ENCODE results near the gene SLFN12L.
"Not testable (repeated sequence)": the region's sequence is repeated elsewhere in the genome, so short reads cannot be mapped to it uniquely, and the experiment has no call there.

The SLFN12L gene

GRCh38 chr17:35566968-35567367 lies 29.5 kb upstream of the SLFN12L start:
- Histone ChIP-seq H3K4me2 (ENCODE audit: low read length) (no peak overlapping the region), H3K4me3 (ENCODE audit: low read depth, low read length) (no peak overlapping the region), H3K27me3 (ENCODE audit: control insufficient read depth, insufficient read depth, low read length) (no peaks in the 10 kb centered on the region), H3K9ac (no peak overlapping the region), H3K27ac (no peak overlapping the region), H3K9me3 (ENCODE audit: control insufficient read depth, low read length) (no peaks in the 10 kb centered on the region), H3K4me1 (peaks cover 11% of the 10 kb centered on the region), H2AFZ (peak overlapping the region; percentile 84), H3K36me3 (ENCODE audit: control insufficient read depth, insufficient read depth, low read length) (no peaks in the 10 kb centered on the region), H3K79me2 (peaks cover 16% of the 10 kb centered on the region)
- TF ChIP-seq, protein P1, sequence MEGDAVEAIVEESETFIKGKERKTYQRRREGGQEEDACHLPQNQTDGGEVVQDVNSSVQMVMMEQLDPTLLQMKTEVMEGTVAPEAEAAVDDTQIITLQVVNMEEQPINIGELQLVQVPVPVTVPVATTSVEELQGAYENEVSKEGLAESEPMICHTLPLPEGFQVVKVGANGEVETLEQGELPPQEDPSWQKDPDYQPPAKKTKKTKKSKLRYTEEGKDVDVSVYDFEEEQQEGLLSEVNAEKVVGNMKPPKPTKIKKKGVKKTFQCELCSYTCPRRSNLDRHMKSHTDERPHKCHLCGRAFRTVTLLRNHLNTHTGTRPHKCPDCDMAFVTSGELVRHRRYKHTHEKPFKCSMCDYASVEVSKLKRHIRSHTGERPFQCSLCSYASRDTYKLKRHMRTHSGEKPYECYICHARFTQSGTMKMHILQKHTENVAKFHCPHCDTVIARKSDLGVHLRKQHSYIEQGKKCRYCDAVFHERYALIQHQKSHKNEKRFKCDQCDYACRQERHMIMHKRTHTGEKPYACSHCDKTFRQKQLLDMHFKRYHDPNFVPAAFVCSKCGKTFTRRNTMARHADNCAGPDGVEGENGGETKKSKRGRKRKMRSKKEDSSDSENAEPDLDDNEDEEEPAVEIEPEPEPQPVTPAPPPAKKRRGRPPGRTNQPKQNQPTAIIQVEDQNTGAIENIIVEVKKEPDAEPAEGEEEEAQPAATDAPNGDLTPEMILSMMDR (IDR thresholded peaks at IDR 0.05), result no peak

GRCh38 chr17:35563181-35563580 lies 25.7 kb upstream of the SLFN12L start:
- H3K9ac ChIP-seq; H3K4me1 ChIP-seq; H3K27me3 ChIP-seq (ENCODE audit: control insufficient read depth, insufficient read depth, low read length); H3K9me3 ChIP-seq (ENCODE audit: control insufficient read depth, low read length); H2AFZ ChIP-seq; H3K27ac ChIP-seq; H3K79me2 ChIP-seq; H3K4me3 ChIP-seq (ENCODE audit: low read depth, low read length); H3K4me2 ChIP-seq (ENCODE audit: low read length); H3K36me3 ChIP-seq (ENCODE audit: control insufficient read depth, insufficient read depth, low read length): not testable (repeated sequence)

GRCh38 chr17:35560703-35561102 lies 23.2 kb upstream of the SLFN12L start, which contains the start of gene SLFN14:
TSS of gene SLFN14 (minus strand) at chr17:35560819. CDS start at chr17:35558062, 2,757 bp downstream.
- TF ChIP-seq, protein P1 (IDR thresholded peaks at IDR 0.05), result no peak
- no peak within 1 kb of the TSS for H3K27ac ChIP-seq
- no peak within 1 kb of the TSS for H3K4me2 ChIP-seq (ENCODE audit: low read length)
- no peaks in the 10 kb centered on the region for H3K36me3 ChIP-seq (ENCODE audit: control insufficient read depth, insufficient read depth, low read length)
- H3K4me1 ChIP-seq, result no peaks in the 10 kb centered on the region
- no peaks in the 10 kb centered on the region for H3K9me3 ChIP-seq (ENCODE audit: control insufficient read depth, low read length)
- no peaks in the 10 kb centered on the region for H3K79me2 ChIP-seq
- H3K27me3 ChIP-seq (ENCODE audit: control insufficient read depth, insufficient read depth, low read length), result no peaks in the 10 kb centered on the region
- H2AFZ ChIP-seq, result no peak within 1 kb of the TSS
- no peak within 1 kb of the TSS for H3K9ac ChIP-seq
- no peak within 1 kb of the TSS for H3K4me3 ChIP-seq (ENCODE audit: low read depth, low read length)

GRCh38 chr17:35559495-35560210 lies 22.2 kb upstream of the SLFN12L start:
- Histone ChIP-seq H3K4me3 (ENCODE audit: low read depth, low read length) (no peak overlapping the region), H3K4me2 (ENCODE audit: low read length) (no peak overlapping the region), H3K9ac (no peak overlapping the region), H3K4me1 (no peaks in the 10 kb centered on the region), H2AFZ (no peak overlapping the region), H3K36me3 (ENCODE audit: control insufficient read depth, insufficient read depth, low read length) (no peaks in the 10 kb centered on the region), H3K27ac (no peak overlapping the region), H3K9me3 (ENCODE audit: control insufficient read depth, low read length) (no peaks in the 10 kb centered on the region), H3K27me3 (ENCODE audit: control insufficient read depth, insufficient read depth, low read length) (no peaks in the 10 kb centered on the region), H3K79me2 (no peaks in the 10 kb centered on the region)
- TF ChIP-seq, protein P1 (IDR thresholded peaks at IDR 0.05), result no peak

DNA sequence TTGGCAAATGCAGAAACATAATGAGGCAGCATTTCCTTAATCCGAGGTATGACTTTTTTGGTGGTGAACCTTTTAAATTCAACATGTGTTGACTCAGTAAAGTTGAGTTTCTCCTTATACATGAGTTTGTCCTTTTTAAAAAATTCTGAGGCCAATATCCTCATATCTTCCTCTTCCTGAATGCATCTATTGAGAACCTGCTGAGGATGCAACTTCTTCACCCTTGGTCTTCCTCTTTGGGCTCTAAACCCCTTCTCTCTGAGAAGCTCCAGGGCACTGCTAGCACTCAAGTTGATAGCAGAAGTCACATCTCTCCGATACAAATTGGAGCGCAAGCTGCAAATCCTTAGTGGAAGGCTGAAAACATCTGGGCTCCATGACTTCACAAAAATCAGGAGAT lies 19.9 kb upstream of the SLFN12L start:
- H3K9ac ChIP-seq, result no peak overlapping the region
- no peaks in the 10 kb centered on the region for H3K79me2 ChIP-seq
- H3K4me1 ChIP-seq, result no peaks in the 10 kb centered on the region
- no peaks in the 10 kb centered on the region for H3K27me3 ChIP-seq (ENCODE audit: control insufficient read depth, insufficient read depth, low read length)
- no peak overlapping the region for H3K4me3 ChIP-seq (ENCODE audit: low read depth, low read length)
- no peaks in the 10 kb centered on the region for H3K36me3 ChIP-seq (ENCODE audit: control insufficient read depth, insufficient read depth, low read length)
- H2AFZ ChIP-seq, result no peak overlapping the region
- no peak overlapping the region for H3K27ac ChIP-seq
- H3K4me2 ChIP-seq (ENCODE audit: low read length), result no peak overlapping the region
- no peaks in the 10 kb centered on the region for H3K9me3 ChIP-seq (ENCODE audit: control insufficient read depth, low read length)
- TF ChIP-seq, protein P1 (IDR thresholded peaks at IDR 0.05), result no peak
